Effector memory CD8-positive, alpha-beta T cell (primary cell): Measurements from ENCODE around the gene TNFRSF1A.

Experiments used
- ATAC-seq: fragments of 150-1000 bp; cut with Tn5 transposase; replicated peaks from 2 replicates; pipeline ENCODE4 v1.10.0; 2021; ENCODE audit warnings: mild to moderate bottlenecking, moderate library complexity
- DNase-seq, 3 experiments: peaks; one replicate each; pipeline ENCODE4 v3.0.0; 2021
- H3K27ac Mint-ChIP-seq, 2 donors: one replicate each; pipeline ENCODE4 v1.8.0; 2022; ENCODE audit warnings: mild to moderate bottlenecking in 2 of 2, mixed read lengths in 2 of 2, moderate library complexity in 2 of 2
- H3K27me3 Mint-ChIP-seq, 2 donors: one replicate each; pipeline ENCODE4 v1.8.0; 2022; ENCODE audit warnings: mixed read lengths in 2 of 2
- H3K36me3 Mint-ChIP-seq: one replicate; pipeline ENCODE4 v1.8.0; 2022; ENCODE audit warnings: mild to moderate bottlenecking, moderate library complexity, mixed read lengths; ENCODE audit not compliant: insufficient read depth
- H3K4me1 Mint-ChIP-seq, 2 donors: one replicate each; pipeline ENCODE4 v1.8.0; 2022; ENCODE audit warnings: low read depth in 2 of 2, mixed read lengths in 2 of 2
- H3K4me3 Mint-ChIP-seq, 2 donors: one replicate each; pipeline ENCODE4 v1.8.0; 2022; ENCODE audit warnings: mild to moderate bottlenecking in 2 of 2, mixed read lengths in 2 of 2, moderate library complexity in 2 of 2
- H3K9me3 Mint-ChIP-seq, 2 donors: one replicate each; pipeline ENCODE4 v1.8.0; 2022; ENCODE audit warnings: mixed read lengths in 2 of 2

TNFRSF1A gene

GRCh38 chr12:6369916-6370575 lies 28.2 kb upstream of the TNFRSF1A start:
- no peak for DNase-seq
- Mint-ChIP-seq H3K9me3 (no peaks in the 10 kb centered on the region), H3K4me1 (peaks cover 10 to 15% of the 10 kb centered on the region in 2 donors), H3K27ac (no peak overlapping the region), H3K36me3 (no peaks in the 10 kb centered on the region), H3K27me3 (peaks cover 0 to 2% of the 10 kb centered on the region in 2 donors), H3K4me3 (no peak overlapping the region)
- no peak for ATAC-seq

- peak overlapping the region in 1 of 2 donors; percentile 46 for H3K27ac Mint-ChIP-seq
- no peaks in the 10 kb centered on the region for H3K9me3 Mint-ChIP-seq
- no peaks in the 10 kb centered on the region for H3K27me3 Mint-ChIP-seq
These were observed 27.1 kb upstream of the TNFRSF1A start for GRCh38 chr12:6368906-6369525.

DNA sequence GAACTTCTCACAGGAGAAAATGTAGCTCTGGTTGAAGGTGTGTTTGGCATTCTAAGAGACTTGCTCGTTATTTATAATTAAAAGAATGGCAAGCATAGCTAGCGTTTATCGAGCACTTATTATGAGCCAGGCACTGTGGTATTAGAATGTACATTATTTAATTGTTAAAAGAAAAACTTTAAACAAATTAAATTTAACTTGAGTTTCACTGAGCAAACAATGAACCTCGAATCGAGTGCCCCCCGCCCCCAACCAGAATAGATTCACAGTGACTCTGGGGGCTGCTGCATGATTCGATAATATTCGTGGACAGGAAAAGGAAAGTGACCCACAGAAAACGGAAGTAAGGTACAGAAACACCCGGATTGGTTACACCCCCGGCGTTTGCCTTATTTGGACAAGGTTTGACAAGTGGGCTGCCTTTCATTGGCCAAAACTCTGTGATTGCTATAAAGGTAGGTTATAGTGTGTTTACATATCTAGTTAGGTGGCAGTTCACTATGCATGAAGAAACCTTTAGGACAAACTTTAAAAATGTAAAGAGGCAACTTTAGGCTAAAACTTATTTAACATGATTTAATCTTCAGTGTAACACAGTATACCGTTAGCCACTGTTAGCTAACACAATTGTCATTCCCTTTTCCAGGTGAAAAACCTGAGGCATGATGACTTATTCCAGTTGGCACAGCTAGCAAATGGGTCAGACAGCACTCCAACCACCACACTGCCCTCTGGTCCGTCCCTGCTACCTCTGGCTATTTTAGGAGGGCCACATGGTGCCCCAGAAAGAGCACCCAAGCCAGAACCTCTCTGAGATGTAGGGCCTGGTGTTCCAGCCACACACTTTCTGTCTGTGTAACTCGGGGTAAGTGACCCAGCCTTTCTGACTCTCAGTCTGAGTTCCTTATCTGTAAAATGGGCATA lies 26.4 kb upstream of the TNFRSF1A start:
- no peak overlapping the region for H3K4me3 Mint-ChIP-seq
- H3K27ac Mint-ChIP-seq, result peak overlapping the region; percentile 46

More at GRCh38 chr12:6368906-6369525, 27.1 kb upstream of the TNFRSF1A start:
- H3K36me3 Mint-ChIP-seq, result no peaks in the 10 kb centered on the region
- no peak overlapping the region for H3K4me3 Mint-ChIP-seq
- ATAC-seq (no peak), DNase-seq (no peak)
- H3K4me1 Mint-ChIP-seq, result peaks cover 14 to 15% of the 10 kb centered on the region in 2 donors

GRCh38 chr12:6367065-6367968 lies 25.4 kb upstream of the TNFRSF1A start:
- no peaks in the 10 kb centered on the region for H3K9me3 Mint-ChIP-seq
- DNase-seq (peak; percentile 34 to 37 (median 35)), ATAC-seq (peak; percentile 74)
- H3K36me3 Mint-ChIP-seq, result no peaks in the 10 kb centered on the region
- no peaks in the 10 kb centered on the region for H3K27me3 Mint-ChIP-seq
- H3K27ac Mint-ChIP-seq, result peak overlapping the region in 1 of 2 donors; percentile 46
- H3K4me1 Mint-ChIP-seq, result peaks cover 8 to 14% of the 10 kb centered on the region in 2 donors
- H3K4me3 Mint-ChIP-seq, result no peak overlapping the region

More for the DNA sequence above, 26.4 kb upstream of the TNFRSF1A start:
- no peaks in the 10 kb centered on the region for H3K27me3 Mint-ChIP-seq
- H3K9me3 Mint-ChIP-seq, result no peaks in the 10 kb centered on the region
- H3K4me1 Mint-ChIP-seq, result peaks cover 13 to 14% of the 10 kb centered on the region in 2 donors
- no peak for ATAC-seq
- no peak for DNase-seq
- no peaks in the 10 kb centered on the region for H3K36me3 Mint-ChIP-seq

- H3K27ac Mint-ChIP-seq, result peak overlapping the region; percentile 41 to 56
- no peak for ATAC-seq
- no peaks in the 10 kb centered on the region for H3K27me3 Mint-ChIP-seq
- no peaks in the 10 kb centered on the region for H3K9me3 Mint-ChIP-seq
- peaks cover 13 to 19% of the 10 kb centered on the region in 2 donors for H3K4me1 Mint-ChIP-seq
- peak overlapping the region; percentile 66 to 69 for H3K4me3 Mint-ChIP-seq
- DNase-seq, result no peak
- H3K36me3 Mint-ChIP-seq, result no peaks in the 10 kb centered on the region
These were observed 22.1 kb upstream of the TNFRSF1A start for GRCh38 chr12:6364044-6364374.

GRCh38 chr12:6363330-6364043 lies 21.6 kb upstream of the TNFRSF1A start:
- H3K36me3 Mint-ChIP-seq, result no peaks in the 10 kb centered on the region
- peak overlapping the region; percentile 41 to 56 for H3K27ac Mint-ChIP-seq
- no peaks in the 10 kb centered on the region for H3K9me3 Mint-ChIP-seq
- DNase-seq, result peak; percentile 41 to 46 (median 41)
- H3K4me1 Mint-ChIP-seq, result peaks cover 13 to 19% of the 10 kb centered on the region in 2 donors
- H3K27me3 Mint-ChIP-seq, result no peaks in the 10 kb centered on the region
- peak overlapping the region; percentile 66 to 69 for H3K4me3 Mint-ChIP-seq
- ATAC-seq, result peak; percentile 87

DNA sequence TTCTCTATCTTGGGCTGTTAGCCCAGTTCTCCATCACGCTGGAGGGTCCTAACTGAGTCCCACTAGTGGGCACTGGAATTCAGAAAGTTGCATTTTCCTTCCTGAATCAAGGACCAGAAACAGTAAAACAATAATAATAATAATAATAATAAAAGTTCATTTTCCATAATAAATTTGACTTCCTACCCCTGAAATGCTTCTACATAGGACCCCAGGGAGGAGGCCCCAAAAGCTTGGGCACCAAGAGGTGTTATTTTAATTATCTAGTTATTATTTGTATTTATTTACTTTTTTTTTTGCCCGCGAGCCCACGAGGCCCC lies 21.1 kb upstream of the TNFRSF1A start:
- no peak for ATAC-seq
- Mint-ChIP-seq H3K4me3 (peak overlapping the region; percentile 66 to 69), H3K36me3 (no peaks in the 10 kb centered on the region), H3K27me3 (no peaks in the 10 kb centered on the region), H3K4me1 (peaks cover 13 to 19% of the 10 kb centered on the region in 2 donors), H3K27ac (no peak overlapping the region), H3K9me3 (no peaks in the 10 kb centered on the region)
- no peak for DNase-seq

DNA sequence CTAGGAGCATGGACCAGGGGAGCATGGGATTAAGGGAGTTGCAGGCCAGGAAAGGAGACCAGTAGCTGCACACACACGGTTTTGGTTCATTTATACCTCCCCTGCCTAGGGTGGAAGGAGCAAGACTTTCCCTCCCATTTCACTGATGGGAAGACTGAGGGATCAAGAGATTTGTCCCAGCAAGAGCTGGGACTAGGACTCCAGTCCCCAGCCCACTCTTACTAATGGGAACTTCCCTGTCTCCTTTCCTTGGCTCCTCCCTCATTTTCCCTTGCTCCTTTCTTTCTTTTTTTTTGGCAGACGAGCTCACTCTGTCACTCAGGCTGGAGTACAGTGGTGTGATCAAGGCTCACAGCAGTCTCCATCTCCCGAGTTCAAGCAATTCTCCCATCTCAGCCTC lies 20.5 kb upstream of the TNFRSF1A start:
- ATAC-seq (no peak), DNase-seq (no peak)
- Mint-ChIP-seq H3K9me3 (no peaks in the 10 kb centered on the region), H3K4me3 (no peak overlapping the region), H3K27ac (no peak overlapping the region), H3K27me3 (no peaks in the 10 kb centered on the region), H3K36me3 (no peaks in the 10 kb centered on the region), H3K4me1 (peaks cover 11 to 14% of the 10 kb centered on the region in 2 donors)

DNA sequence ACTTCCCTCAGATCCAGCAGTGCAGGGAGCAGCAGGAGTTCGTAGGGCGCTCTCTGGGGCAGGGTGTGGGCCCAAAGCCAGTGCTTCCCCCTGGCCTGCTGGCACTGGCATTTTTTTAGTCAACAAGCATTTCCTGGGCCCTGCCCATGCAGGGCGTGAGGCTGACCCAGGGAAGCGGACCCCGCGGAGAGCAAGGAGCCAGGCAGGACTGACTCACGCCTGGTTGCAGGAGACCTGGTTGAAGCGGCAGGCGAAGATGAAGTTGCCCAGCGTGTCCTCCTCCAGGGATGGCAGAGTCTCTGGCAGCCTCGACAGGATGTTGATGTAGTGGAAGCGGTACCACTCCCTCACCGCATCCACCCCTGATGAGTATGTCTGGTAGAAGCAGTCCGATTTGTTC lies 20.0 kb upstream of the TNFRSF1A start:
- peaks cover 7 to 9% of the 10 kb centered on the region in 2 donors for H3K4me1 Mint-ChIP-seq
- DNase-seq (no peak), ATAC-seq (no peak)
- no peaks in the 10 kb centered on the region for H3K9me3 Mint-ChIP-seq
- H3K4me3 Mint-ChIP-seq, result peak overlapping the region in 1 of 2 donors; percentile 28
- no peak overlapping the region for H3K27ac Mint-ChIP-seq
- no peaks in the 10 kb centered on the region for H3K27me3 Mint-ChIP-seq
- H3K36me3 Mint-ChIP-seq, result no peaks in the 10 kb centered on the region

DNA sequence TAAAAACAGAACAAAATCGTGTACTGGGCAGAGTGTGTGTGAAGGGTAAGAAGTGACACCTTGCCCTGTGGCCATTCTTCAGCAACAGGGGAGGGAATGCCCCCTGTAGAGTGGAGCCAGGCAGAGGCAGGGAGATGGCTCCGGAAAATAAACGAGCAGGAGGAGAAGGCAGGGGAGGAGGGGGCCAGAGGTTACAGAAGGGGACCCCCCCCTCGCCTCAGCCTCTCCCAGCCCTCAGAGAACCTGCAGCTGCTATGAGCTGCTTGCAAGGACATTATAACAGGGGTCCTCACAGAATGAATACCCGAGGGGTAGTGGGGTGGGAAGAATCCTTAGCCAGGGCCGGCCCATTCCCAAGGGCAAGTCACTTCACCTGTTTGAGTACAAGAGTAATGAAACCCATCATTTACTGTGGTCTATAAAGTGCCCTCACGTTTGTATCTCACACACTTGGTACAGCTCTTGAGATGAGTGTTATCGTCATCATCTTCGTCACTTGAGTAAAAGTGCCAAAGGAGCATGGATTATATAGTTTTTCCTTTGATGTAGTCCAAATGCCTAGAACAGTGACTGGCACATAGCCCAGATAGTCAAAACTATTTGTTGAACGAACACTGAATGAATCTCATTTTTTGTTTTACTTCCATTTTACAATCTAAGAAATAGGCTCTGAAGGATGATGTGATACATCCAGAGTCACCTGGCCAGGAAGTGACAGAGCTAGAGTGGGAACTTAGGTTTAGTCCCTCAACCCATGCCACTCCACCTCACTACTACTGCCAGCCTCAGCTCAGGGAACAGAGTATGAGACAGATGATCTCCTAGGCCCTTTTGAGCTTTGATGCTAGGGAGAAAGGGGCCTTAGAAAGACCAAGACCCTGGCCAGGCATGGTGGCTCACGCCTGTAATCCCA lies 19.0 kb upstream of the TNFRSF1A start:
- Mint-ChIP-seq H3K9me3 (no peaks in the 10 kb centered on the region), H3K27me3 (no peaks in the 10 kb centered on the region), H3K27ac (peak overlapping the region in 1 of 2 donors; percentile 68), H3K4me3 (no peak overlapping the region), H3K4me1 (peaks cover 14 to 17% of the 10 kb centered on the region in 2 donors), H3K36me3 (no peaks in the 10 kb centered on the region)
- DNase-seq (no peak), ATAC-seq (no peak)

- no peaks in the 10 kb centered on the region for H3K27me3 Mint-ChIP-seq
- H3K27ac Mint-ChIP-seq, result peak overlapping the region in 1 of 2 donors; percentile 68
- no peak for DNase-seq
These were observed 18.2 kb upstream of the TNFRSF1A start for GRCh38 chr12:6360080-6360571.

More at GRCh38 chr12:6360080-6360571, 18.2 kb upstream of the TNFRSF1A start:
- H3K36me3 Mint-ChIP-seq, result no peaks in the 10 kb centered on the region
- no peaks in the 10 kb centered on the region for H3K9me3 Mint-ChIP-seq
- H3K4me3 Mint-ChIP-seq, result no peak overlapping the region
- H3K4me1 Mint-ChIP-seq, result peaks cover 16 to 17% of the 10 kb centered on the region in 2 donors
- no peak for ATAC-seq
